Mucosa of gallbladder (tissue), 1 donor: Measurements from ENCODE around the gene TMEM17. TPM values are rescaled to one million over a fixed set of nuclear protein-coding genes. Genes with fewer than 3 reads are reported as not detected.
"Not testable (repeated sequence)": the region's sequence is repeated elsewhere in the genome, so short reads cannot be mapped to it uniquely, and the experiment has no call there.

Source experiments
- DNase-seq: peaks from one replicate; pipeline ENCODE4 v3.0.0-alpha.2; 2020; ENCODE audit warnings: low spot score
- total RNA-seq: library from RNA; stranded (reverse); gene quantifications from one replicate; pipeline ENCODE4 v1.2.1, GENCODE V29; 2021
- donor health status: DM: no; HTN: no; CAD: no.

Gene TMEM17, protein sequence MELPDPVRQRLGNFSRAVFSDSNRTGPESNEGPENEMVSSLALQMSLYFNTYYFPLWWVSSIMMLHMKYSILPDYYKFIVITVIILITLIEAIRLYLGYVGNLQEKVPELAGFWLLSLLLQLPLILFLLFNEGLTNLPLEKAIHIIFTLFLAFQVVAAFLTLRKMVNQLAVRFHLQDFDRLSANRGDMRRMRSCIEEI
- 3.3 TPM for total RNA-seq

- DNase-seq, result peak; percentile 93
Observed at GRCh38 chr2:62505750-62506420, at the start of gene TMEM17. TSS of gene TMEM17 (minus strand) at chr2:62506195. CDS start at chr2:62506129, 66 bp downstream.

GRCh38 chr2:62554440-62554839 lies 48.4 kb upstream of the TMEM17 start:
- no peak for DNase-seq

DNA sequence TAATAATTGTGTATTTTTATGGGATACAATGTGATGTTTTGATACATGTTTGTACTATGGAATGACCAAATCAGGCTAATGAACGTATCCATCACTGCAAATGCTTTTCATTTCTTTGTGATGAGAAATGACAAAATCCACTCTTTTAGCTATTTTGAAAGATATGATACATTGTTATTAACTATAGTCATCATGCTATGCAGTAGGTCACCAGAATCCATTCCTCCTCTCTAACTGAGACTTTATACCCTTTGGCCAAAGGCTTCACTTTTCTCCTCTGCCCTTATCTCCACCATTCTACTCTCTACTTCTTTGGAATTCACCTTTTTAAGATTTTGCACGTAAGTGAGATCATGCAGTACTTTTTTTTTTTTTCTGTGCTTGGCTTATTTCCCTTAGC lies 44.5 kb upstream of the TMEM17 start:
- no peak for DNase-seq

DNA sequence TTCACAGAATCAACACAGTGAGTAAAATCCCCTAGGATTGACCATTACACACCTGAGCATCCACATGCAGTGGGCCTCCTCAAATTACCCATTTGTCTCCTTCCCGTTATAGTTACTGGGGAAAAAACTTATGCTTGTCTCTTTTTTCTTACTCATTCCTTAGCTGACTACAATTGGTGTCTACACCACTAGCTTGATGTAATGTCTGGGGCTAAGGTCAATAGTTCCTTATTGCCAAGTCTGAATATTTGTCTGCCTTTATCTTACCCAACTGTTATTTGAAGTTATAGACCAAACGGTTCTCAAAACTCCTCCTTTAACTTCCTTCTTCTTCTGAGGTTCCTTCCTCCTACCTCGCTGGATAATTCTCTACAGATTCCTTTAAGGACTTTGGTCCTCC lies 41.9 kb upstream of the TMEM17 start:
- DNase-seq, result no peak

DNA sequence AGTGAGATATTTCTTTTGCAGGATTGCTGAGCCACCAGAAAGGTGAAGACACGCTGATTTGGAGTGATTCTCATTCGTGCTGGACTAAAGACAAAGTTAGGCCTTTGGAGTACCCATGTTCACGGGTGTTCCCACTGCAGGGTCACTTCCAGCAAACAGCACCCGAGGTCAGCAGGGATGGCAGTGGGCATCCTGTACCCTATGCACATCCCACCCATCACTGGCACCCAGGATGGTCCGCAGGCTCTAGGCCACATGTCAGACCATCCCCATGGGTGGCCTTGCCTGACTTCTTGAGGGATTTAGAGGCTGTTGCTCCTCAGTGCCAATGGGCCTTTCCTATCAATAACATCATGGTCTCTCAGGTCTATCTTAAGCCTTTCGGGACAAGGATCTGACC lies 39.3 kb upstream of the TMEM17 start:
- DNase-seq, result no peak

- DNase-seq, result no peak
Observed at GRCh38 chr2:62540408-62541168, 34.6 kb upstream of the TMEM17 start.

DNA sequence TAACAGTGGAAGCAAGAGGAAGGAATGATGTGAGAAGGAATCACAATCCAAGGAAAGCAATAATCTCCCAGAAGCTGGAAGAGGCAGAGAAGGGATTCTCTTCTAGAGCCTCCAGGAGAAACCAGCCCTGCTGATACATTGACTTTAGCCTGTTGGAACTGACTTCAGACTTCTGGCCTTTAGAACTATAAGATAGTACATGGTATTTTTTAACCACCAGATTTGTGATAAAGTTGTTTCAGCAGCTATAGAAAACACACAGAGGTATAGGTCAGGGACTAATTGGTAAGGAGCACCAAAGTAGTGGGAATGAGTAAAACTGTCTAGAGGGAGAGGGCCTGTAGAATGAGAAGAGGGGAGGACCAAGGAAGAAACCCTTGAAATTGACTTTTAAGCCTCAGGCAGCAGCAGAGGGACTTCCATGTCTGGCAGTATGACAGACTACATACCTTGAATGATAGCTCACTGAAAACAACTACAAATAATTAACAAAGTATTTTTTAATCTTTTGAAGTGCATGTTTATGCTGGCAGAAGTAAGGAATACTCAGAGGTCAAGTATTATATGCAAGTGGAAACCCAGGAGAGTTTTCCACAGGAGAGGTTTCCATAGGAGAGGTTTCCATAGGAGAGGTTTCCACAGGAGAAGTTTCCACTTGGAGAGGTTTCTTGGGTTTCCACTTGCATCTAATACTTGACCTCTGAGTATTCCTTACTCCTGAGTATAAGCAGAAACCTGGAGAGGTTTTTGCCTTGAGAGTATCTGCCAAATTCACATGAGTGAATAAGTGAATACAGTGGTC lies 33.8 kb upstream of the TMEM17 start:
- no peak for DNase-seq

GRCh38 chr2:62538756-62539155 lies 32.8 kb upstream of the TMEM17 start:
- DNase-seq, result no peak

- no peak for DNase-seq
Observed at GRCh38 chr2:62537814-62538213, 31.8 kb upstream of the TMEM17 start.

GRCh38 chr2:62536873-62537547 lies 31.0 kb upstream of the TMEM17 start:
- DNase-seq, result peak; percentile 40

- DNase-seq, result not testable (repeated sequence)
Observed at GRCh38 chr2:62535521-62535920, 29.5 kb upstream of the TMEM17 start.

DNA sequence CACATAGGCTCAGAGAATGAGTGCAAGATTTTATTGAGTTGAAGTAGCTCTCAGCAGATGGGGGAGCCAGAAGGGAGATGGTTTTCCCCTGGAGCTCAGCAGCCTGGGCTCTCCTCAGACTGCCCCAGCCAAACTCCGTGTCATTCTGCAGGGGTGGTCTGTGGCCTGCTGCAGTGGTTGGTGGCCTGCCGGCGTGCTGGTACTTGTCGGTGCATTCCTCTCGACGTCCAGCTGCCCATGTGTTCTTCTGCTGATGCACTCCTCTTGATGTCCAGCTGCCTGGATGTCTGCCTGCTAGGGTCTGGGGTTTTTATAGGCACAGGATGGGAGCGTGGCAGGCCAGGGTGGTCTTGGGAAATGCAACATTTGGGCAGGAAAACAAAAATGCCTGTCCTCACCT lies 25.6 kb upstream of the TMEM17 start:
- DNase-seq, result no peak

GRCh38 chr2:62529758-62530157 lies 23.8 kb upstream of the TMEM17 start:
- no peak for DNase-seq

DNA sequence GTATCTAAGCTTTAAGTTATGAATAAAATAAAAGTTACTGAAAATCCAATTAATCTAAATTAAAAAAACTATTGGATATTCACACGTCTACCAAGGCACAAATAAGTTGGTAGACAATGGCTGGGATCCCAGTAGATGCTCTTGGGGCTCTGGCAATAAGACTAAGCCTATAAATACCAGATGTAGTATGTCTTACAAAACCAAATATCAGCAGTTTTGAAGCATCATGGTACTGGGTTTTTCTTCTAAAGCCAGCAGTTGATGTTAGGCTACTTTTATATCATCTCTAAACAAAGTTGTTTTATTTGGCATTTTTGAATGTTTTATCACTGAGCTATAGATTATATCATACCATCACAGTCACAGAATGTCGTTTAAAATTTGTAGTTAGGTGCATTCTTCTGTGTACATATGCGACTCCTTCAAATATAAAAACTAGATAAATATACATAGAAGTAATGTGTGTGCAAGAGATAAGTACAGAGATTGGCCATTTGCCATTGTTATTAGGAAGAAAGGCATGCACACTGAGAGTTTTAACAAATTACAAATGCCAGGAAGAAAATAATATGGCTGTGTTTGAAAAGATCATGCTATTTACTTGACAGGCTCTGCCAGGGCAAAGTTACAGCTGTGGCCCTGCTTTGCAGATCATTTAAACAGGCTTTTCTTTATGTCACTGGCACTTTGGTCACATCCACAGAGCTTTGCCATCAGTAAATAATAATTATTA lies 21.6 kb upstream of the TMEM17 start:
- no peak for DNase-seq

GRCh38 chr2:62526531-62527381 lies 20.8 kb upstream of the TMEM17 start:
- no peak for DNase-seq

- DNase-seq, result no peak
Observed at GRCh38 chr2:62525549-62526269, 19.7 kb upstream of the TMEM17 start.

DNA sequence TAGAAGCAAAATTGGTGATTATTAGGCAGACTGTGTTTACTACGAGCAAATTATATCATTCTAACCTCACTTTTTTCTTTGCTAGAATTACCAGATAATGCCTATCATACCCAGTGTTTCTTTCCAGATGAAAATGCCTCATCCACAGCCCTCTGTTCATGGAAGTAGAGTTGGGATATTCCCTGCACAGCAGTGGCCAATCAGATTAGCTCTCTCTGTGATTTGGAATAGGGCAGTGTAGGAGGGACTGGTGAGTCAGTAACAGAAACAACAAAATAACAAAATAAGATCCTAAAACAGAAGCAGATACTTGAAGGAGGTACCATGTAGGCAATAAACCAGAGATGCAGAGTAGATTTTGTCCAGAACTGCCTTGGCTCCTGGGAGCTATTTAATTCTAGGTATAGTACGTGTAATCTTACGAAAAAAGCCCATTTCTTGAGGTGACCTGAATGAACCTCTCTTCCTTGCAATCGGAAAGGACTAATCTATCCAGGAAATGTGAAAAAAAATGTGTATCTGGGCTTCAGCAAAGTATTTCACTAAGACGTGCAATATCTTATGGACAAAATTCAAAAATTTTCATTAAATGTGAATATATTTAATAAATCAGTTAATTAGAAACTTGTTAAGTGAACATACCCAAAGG lies 18.4 kb upstream of the TMEM17 start:
- no peak for DNase-seq

GRCh38 chr2:62521061-62521460 lies 15.1 kb upstream of the TMEM17 start:
- DNase-seq, result not testable (repeated sequence)

- DNase-seq, result no peak
Observed at GRCh38 chr2:62512384-62512783, 6.4 kb upstream of the TMEM17 start.
